ENCODE data around the gene HERC2. TPM values are rescaled to one million over a fixed set of nuclear protein-coding genes. Genes with fewer than 3 reads are reported as not detected.
A peak's percentile ranks its signal among the peaks of the same experiment; 100 is the strongest.
"Not testable (repeated sequence)": the region's sequence is repeated elsewhere in the genome, so short reads cannot be mapped to it uniquely, and the experiment has no call there.

Gene HERC2, protein sequence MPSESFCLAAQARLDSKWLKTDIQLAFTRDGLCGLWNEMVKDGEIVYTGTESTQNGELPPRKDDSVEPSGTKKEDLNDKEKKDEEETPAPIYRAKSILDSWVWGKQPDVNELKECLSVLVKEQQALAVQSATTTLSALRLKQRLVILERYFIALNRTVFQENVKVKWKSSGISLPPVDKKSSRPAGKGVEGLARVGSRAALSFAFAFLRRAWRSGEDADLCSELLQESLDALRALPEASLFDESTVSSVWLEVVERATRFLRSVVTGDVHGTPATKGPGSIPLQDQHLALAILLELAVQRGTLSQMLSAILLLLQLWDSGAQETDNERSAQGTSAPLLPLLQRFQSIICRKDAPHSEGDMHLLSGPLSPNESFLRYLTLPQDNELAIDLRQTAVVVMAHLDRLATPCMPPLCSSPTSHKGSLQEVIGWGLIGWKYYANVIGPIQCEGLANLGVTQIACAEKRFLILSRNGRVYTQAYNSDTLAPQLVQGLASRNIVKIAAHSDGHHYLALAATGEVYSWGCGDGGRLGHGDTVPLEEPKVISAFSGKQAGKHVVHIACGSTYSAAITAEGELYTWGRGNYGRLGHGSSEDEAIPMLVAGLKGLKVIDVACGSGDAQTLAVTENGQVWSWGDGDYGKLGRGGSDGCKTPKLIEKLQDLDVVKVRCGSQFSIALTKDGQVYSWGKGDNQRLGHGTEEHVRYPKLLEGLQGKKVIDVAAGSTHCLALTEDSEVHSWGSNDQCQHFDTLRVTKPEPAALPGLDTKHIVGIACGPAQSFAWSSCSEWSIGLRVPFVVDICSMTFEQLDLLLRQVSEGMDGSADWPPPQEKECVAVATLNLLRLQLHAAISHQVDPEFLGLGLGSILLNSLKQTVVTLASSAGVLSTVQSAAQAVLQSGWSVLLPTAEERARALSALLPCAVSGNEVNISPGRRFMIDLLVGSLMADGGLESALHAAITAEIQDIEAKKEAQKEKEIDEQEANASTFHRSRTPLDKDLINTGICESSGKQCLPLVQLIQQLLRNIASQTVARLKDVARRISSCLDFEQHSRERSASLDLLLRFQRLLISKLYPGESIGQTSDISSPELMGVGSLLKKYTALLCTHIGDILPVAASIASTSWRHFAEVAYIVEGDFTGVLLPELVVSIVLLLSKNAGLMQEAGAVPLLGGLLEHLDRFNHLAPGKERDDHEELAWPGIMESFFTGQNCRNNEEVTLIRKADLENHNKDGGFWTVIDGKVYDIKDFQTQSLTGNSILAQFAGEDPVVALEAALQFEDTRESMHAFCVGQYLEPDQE (N-terminal part only)
- 10 to 100 TPM; 21.8 to 30.2 (median 27.0) TPM for total RNA-seq
- long read RNA-seq, partial matches to known transcripts = 4 of 6 reads
- long read RNA-seq, other reads (novel, unspliced or antisense) = 2 of 6 reads

DNA sequence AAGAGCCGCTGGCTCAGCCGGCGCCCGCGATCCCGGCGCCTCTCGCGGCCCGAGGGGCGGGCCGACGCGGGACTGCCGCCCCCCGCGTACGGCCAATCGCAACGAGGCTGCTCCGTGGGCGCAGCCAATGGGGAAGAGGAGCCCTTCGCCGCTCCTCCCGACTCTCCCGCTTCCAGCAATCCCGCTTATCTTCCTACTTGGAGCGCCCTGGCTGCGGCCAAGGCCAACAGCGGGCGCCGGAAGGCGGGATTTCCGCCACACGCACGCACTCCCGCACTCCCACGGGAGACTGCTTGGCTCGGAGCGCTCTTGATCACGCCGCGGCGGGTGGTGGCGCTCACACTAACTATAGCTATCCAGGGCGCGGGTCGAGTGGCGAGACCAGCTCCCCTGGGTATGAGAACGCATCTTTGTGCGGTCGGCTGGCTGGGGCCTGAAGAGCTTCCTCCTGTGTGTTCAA is at the start of gene HERC2:
Gene HERC2 (minus strand): TSS at position 51 of the 460 bp plus-strand sequence. CDS start 746 bp downstream, outside the sequence.
- peak within 1 kb of the TSS in 2 of 3 donors; percentile 29 to 40 for H3K4me3 ChIP-seq
- WGBS (ENCODE audit: insufficient coverage, low coverage, low lambda C conversion rate, missing lambda C conversion rate) = no CpG with 5 or more reads among the region's 52 CpGs
- H3K27me3 ChIP-seq; DNase-seq; ATAC-seq; H3K9me3 ChIP-seq; H3K4me1 ChIP-seq; H3K36me3 ChIP-seq; H3K27ac ChIP-seq; intact Hi-C loops (cut with DNase I): not testable (repeated sequence)

DNA sequence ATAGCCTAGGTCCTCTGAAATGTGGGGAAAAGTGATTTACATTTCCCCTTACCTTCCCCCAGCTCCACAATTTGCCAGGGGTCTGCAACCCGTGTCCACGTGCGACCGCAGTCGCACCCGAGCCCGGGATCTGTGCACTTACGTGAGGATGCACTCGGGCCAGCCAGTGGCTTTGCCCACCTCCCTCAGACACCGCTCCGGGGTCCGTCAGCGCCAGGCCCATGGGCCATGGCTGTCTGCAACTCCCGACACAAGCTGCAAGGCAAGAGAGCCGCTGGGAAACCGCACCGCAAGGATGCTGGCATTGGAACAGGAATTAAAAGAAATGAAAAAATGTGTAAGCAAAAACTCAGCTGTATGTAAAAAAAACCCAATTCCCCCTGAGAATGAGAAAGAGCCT is 43.5 kb upstream of the HERC2 start:
- H3K36me3 ChIP-seq; ATAC-seq; H3K9me3 ChIP-seq; H3K4me1 ChIP-seq; intact Hi-C loops (cut with DNase I); H3K27ac ChIP-seq; H3K27me3 ChIP-seq; H3K4me3 ChIP-seq: not testable (repeated sequence)
- WGBS (ENCODE audit: insufficient coverage, low coverage, low lambda C conversion rate, missing lambda C conversion rate) = no CpG with 5 or more reads among the region's 17 CpGs
- peak in 2 of 3 donors; percentile 0 to 21 for DNase-seq

DNA sequence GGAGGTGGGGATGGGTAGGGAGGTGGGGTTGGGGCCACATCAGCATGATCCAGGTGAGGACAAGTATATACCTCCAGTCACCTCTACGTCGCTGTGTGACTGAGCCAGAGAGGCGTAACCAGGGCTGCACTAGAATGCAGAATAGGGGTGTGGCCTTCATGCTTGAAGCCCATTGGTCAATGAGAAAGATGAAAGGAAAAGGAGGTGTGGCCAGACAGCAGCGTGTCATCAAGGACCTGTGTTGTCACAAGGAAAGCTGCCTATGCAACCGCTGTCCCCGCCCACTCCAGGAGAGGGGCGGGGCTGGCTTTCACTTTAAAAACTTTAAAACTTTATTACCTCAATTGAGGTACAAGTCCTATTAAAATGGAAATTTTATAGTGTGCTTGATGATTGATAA is 36.0 kb upstream of the HERC2 start, which contains the start of gene GOLGA6L24:
Gene GOLGA6L24 (minus strand): TSS at position 101 of the 400 bp plus-strand sequence. CDS start 61 bp downstream, at position 40.
- H3K36me3 ChIP-seq; H3K4me3 ChIP-seq; intact Hi-C loops (cut with DNase I); ATAC-seq; H3K4me1 ChIP-seq; H3K9me3 ChIP-seq; DNase-seq; H3K27me3 ChIP-seq; H3K27ac ChIP-seq: not testable (repeated sequence)
- no CpG with 5 or more reads among the region's 7 CpGs for WGBS (ENCODE audit: insufficient coverage, low coverage, low lambda C conversion rate, missing lambda C conversion rate)

DNA sequence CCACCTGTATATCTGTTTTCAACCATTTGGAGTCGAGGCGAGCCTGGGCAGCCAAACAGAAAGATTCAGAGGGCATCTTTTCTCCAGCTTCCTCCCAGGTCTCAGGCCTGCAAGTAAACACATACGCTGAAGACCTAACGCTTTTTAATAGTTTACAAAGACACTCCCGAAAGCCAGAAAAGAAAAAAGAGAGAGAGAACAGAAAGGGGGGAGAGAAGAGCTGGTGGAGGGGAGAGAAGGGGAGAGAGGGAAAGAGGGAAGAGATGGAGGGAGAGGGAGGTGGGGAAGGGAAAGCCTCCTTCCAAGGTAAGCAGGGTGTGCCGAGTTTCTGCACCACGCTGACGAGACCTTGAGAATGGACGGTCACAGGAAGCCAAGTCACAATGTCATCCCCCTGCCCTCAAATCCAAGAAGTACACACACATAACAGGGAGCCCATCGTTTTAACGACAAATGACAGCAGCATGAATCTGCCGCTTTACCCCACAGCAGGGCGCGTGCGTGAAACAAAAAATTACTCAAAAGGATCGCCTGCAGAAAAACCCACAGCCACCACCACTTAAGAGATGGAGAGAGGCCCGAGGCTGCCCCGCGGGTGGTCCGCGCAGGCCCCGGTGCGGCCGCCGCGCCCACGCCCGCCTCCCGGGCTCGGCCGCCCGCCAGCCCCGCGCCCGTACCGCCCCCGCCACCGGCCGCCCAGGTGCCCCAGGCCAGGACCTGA is 461 bp downstream of the HERC2 start:
- H3K4me1 ChIP-seq; DNase-seq; H3K27me3 ChIP-seq; H3K27ac ChIP-seq; ATAC-seq; intact Hi-C loops (cut with DNase I); H3K9me3 ChIP-seq; H3K36me3 ChIP-seq: not testable (repeated sequence)
- WGBS (ENCODE audit: insufficient coverage, low coverage, low lambda C conversion rate, missing lambda C conversion rate) = 0% methylated on average over 3 of the region's 39 CpGs
- peak overlapping the region in 2 of 3 donors; percentile 29 to 40 for H3K4me3 ChIP-seq

DNA sequence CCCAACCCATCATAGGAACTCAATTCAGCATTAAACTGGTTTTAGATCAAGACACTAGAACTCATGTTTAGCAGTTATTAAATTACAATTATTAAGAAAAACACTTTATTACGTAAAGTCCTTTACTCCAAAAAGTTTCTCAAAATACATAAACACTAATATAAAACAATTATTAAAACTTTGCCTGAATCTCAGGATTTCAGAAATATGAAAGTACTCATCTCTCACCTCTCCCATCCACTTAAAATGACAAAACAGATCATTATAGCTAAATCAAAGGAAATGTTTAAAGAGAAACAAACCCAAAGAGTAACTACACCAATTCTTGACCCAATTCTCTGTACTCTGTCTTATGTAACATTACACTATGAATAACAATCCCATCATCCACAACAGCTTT is 2.3 kb downstream of the HERC2 start:
- H3K4me3 ChIP-seq; H3K4me1 ChIP-seq; DNase-seq; H3K9me3 ChIP-seq; ATAC-seq; H3K27me3 ChIP-seq; H3K27ac ChIP-seq; intact Hi-C loops (cut with DNase I); H3K36me3 ChIP-seq: not testable (repeated sequence)
- 100% methylated on average over 1 of the region's 1 CpG for WGBS (ENCODE audit: insufficient coverage, low coverage, low lambda C conversion rate, missing lambda C conversion rate)

DNA sequence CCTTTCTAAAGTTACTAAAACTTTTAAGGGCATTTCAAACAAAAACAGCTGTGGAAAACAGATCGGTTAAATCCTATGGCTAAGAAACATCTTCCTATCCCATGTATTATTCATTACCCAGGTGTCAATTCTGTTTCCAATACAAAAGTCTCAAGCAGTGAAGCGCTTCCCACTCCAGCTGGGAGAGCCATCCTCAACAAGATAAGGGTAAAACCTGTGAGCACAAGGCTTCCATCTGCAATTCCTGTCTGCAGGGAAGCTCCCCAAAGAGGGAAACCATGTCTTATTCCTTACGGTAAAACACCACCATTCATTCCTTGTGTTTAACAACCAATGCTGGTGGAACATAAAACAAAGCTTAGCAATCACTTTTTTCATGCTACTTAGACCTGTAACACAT is 3.2 kb downstream of the HERC2 start:
- DNase-seq; ATAC-seq; H3K4me3 ChIP-seq; H3K4me1 ChIP-seq; H3K36me3 ChIP-seq; intact Hi-C loops (cut with DNase I); H3K27ac ChIP-seq; H3K9me3 ChIP-seq; H3K27me3 ChIP-seq: not testable (repeated sequence)
- no CpG with 5 or more reads among the region's 3 CpGs for WGBS (ENCODE audit: insufficient coverage, low coverage, low lambda C conversion rate, missing lambda C conversion rate)

DNA sequence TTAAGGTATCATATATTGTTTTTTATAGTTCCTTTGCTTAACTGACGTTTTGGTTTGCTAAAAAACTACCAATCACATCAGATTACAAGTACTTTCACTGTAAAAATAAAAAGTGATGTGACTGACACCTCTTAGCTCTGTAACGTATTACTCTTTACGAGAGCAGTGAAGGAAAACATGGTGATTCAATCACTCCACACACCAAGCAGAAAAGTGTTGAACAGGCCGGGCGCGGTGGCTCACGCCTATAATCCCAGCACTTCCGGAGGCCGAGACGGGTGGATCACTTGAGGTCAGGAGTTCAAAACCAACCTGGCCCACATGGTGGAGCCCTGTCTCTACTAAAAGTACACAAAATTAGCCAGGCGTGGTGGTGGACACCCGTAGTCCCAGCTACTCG is 3.9 kb downstream of the HERC2 start:
- H3K4me3 ChIP-seq; intact Hi-C loops (cut with DNase I); H3K36me3 ChIP-seq; H3K27me3 ChIP-seq; H3K9me3 ChIP-seq; DNase-seq; ATAC-seq; H3K27ac ChIP-seq; H3K4me1 ChIP-seq: not testable (repeated sequence)
- 96% methylated on average over 6 of the region's 13 CpGs for WGBS (ENCODE audit: insufficient coverage, low coverage, low lambda C conversion rate, missing lambda C conversion rate)

DNA sequence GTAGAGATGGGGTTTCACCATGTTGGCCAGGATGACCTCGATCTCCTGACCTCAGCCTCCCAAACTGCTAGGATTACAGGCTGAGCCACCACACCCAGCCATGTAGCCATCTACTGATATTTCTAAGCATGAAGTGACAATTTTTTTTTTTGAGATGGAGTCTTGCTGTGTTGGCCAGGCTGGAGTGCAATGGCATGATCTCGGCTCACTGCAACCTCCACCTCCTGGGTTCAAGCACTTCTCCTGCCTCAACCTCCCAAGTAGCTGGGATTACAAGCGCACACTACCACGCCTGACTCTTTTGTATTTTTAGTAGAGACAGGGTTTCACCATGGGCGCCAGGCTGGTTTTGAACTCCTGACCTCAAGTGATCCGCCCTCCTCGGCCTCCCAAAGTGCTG is 5.0 kb downstream of the HERC2 start:
- H3K4me1 ChIP-seq; H3K27me3 ChIP-seq; H3K27ac ChIP-seq; H3K9me3 ChIP-seq; H3K36me3 ChIP-seq; intact Hi-C loops (cut with DNase I); ATAC-seq; H3K4me3 ChIP-seq; DNase-seq: not testable (repeated sequence)
- 100% methylated on average over 4 of the region's 7 CpGs for WGBS (ENCODE audit: insufficient coverage, low coverage, low lambda C conversion rate, missing lambda C conversion rate)

DNA sequence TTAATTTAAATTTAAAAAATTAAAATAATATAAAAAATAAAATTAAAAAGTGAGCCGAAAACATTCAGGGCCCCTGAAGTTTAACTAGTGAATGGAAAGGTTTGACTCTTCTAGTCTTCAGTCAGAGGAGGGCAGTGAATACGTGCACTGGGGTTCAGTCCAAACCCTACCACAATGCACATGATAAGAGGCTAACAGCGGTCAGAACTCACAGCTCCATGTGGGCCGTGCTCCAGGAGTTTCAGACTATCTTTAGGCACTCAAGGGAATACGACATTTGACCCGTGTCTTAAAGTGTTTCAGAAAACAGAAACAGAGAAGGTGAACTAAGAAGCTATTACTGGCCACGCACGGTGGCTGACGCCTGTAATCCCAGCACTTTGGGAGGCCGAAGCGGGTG is 11.5 kb downstream of the HERC2 start:
- H3K36me3 ChIP-seq; H3K27me3 ChIP-seq; H3K27ac ChIP-seq; H3K4me1 ChIP-seq; DNase-seq; H3K4me3 ChIP-seq; ATAC-seq; H3K9me3 ChIP-seq; intact Hi-C loops (cut with DNase I): not testable (repeated sequence)
- whole genome bisulfite sequencing (ENCODE audit: insufficient coverage, low coverage, low lambda C conversion rate, missing lambda C conversion rate) = 85% methylated on average over 7 of the region's 11 CpGs

DNA sequence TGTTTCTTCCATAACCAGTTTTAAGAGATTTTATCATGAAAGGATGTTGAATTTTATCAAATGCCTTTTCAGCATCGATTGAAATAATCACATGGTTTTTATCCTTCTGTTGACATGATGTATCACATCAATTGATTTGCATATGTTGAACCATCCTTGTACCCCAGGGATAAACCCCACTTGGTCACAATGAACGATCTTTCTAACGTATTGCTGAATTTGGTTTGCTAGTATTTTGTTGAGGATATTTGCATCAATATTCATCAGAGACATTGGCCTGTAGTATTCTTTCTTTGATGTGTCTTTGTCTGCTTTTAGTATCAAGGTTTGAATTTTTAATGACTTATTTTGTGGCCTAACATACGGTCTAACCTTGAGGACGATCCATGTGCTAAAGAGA is 13.3 kb downstream of the HERC2 start:
- H3K4me1 ChIP-seq; H3K9me3 ChIP-seq; H3K36me3 ChIP-seq; intact Hi-C loops (cut with DNase I); H3K27me3 ChIP-seq; H3K4me3 ChIP-seq; DNase-seq; ATAC-seq; H3K27ac ChIP-seq: not testable (repeated sequence)
- 100% methylated on average over 4 of the region's 5 CpGs for WGBS (ENCODE audit: insufficient coverage, low coverage, low lambda C conversion rate, missing lambda C conversion rate)
